Measurements from ENCODE around the gene SBNO2. TPM values are rescaled to one million over a fixed set of nuclear protein-coding genes. Genes with fewer than 3 reads are reported as not detected.

The SBNO2 gene
- total RNA-seq, 1 experiment from 2014 or later: 46.3 TPM

- Histone ChIP-seq H3K18ac (ENCODE audit: insufficient read length, low read depth, low read length) (no peak overlapping the region), H3T11ph (ENCODE audit: low read length) (no peak overlapping the region), H2BK5ac (ENCODE audit: insufficient read length, low read length) (no peak overlapping the region), H3K27ac (ENCODE audit: insufficient read length, low read depth, low read length) (no peak overlapping the region), H3K27me3 (ENCODE audit: insufficient read depth, low read length) (no peaks in the 10 kb centered on the region), H3K14ac (ENCODE audit: insufficient read depth, low read length) (no peak overlapping the region; the same call in 1 of the 2 replicates), H3K9me3 (ENCODE audit: control insufficient read depth, low read depth, low read length) (no peaks in the 10 kb centered on the region), H4K8ac (replicated peaks; ENCODE audit: insufficient read length, low read depth, low read length) (no peak overlapping the region), H4K91ac (ENCODE audit: insufficient read length, low read depth, low read length) (no peak overlapping the region), H3K23ac (ENCODE audit: insufficient read length, low read depth, low read length) (no peak overlapping the region), H2BK12ac (ENCODE audit: insufficient read length, low read depth, low read length) (no peak overlapping the region), H2BK15ac (ENCODE audit: low read depth, low read length) (no peak overlapping the region), H3K23me2 (ENCODE audit: insufficient read length, low read depth, low read length, poor library complexity, severe bottlenecking) (no peaks in the 10 kb centered on the region), H4K20me1 (ENCODE audit: control insufficient read depth, insufficient read depth, insufficient read length) (no peaks in the 10 kb centered on the region), H2AK5ac (ENCODE audit: insufficient read length, low read length) (no peak overlapping the region), H2AFZ (ENCODE audit: low read length) (no peak overlapping the region), H2BK20ac (ENCODE audit: low read depth, low read length, poor library complexity, severe bottlenecking) (no peak overlapping the region), H3K4me1 (ENCODE audit: insufficient read depth, low read length) (no peaks in the 10 kb centered on the region), H3K4ac (ENCODE audit: low read depth, low read length) (no peak overlapping the region), H3K9ac (ENCODE audit: extremely low read depth, insufficient read length, low read length) (no peak overlapping the region), H2BK120ac (ENCODE audit: low read depth, low read length, poor library complexity, severe bottlenecking) (no peak overlapping the region), H3K79me2 (ENCODE audit: insufficient read depth, low read length) (no peaks in the 10 kb centered on the region; the same call in 1 of the 2 replicates), H3K79me1 (ENCODE audit: insufficient read depth, low read depth, low read length, poor library complexity, severe bottlenecking) (no peaks in the 10 kb centered on the region), H3K4me2 (ENCODE audit: insufficient read depth, insufficient read length, low read length) (no peak overlapping the region), H4K5ac (ENCODE audit: insufficient read length, low read depth, low read length) (no peak overlapping the region), H3K56ac (ENCODE audit: insufficient read length, low read depth, low read length) (no peak overlapping the region)
- Mint-ChIP-seq H3K36me3 (ENCODE audit: insufficient read depth in 1 of 3, low read depth in 3 of 3) (peaks cover 0 to 19% (median 7%) of the 10 kb centered on the region in 3 experiments; a peak in 3 of 7 replicates), H3K27me3 (ENCODE audit: low read depth) (no peaks in the 10 kb centered on the region; the same call in 1 of the 2 replicates), H3K4me1 (peaks cover 2 to 15% of the 10 kb centered on the region in 2 experiments; a peak in 3 of 4 replicates), H3K9me3 (no peaks in the 10 kb centered on the region), H3K27ac (peak overlapping the region in 2 of 3 experiments; percentile 63 to 83; a peak in 3 of 7 replicates), H3K4me3 (peak overlapping the region; percentile 41 to 59; a peak in 3 of 5 replicates)
- no peak; the same call in 2 of the 3 replicates for TF ChIP-seq CTCF (conservative IDR thresholded peaks at IDR 0.05)
- no peak for DNase-seq
- WGBS (ENCODE audit: extremely low coverage, insufficient read length, low lambda C conversion rate): no CpG with 5 or more reads among the region's 17 CpGs
These were observed 67.0 kb downstream of the SBNO2 start for GRCh38 chr19:1106841-1107660.
